Muscle of leg (tissue), 11 donors: Measurements from ENCODE around the gene DUSP9. TPM values are rescaled to one million over a fixed set of nuclear protein-coding genes. Genes with fewer than 3 reads are reported as not detected.

Experiments
- DNase-seq: peaks from one replicate; pipeline ENCODE4 v3.0.0; 2013
- H3K27ac ChIP-seq: one replicate; pipeline ENCODE4 v1.5.1; 2013; ENCODE audit warnings: mild to moderate bottlenecking, low read length, control low read depth
- H3K27me3 ChIP-seq: one replicate; pipeline ENCODE4 v1.6.1; 2013; ENCODE audit warnings: low read length; ENCODE audit not compliant: control insufficient read depth, insufficient read depth
- H3K36me3 ChIP-seq: one replicate; pipeline ENCODE4 v1.6.1; 2013; ENCODE audit warnings: low read length; ENCODE audit not compliant: control insufficient read depth, insufficient read depth
- H3K4me1 ChIP-seq: one replicate; pipeline ENCODE4 v1.6.1; 2013; ENCODE audit warnings: low read length; ENCODE audit not compliant: control insufficient read depth, insufficient read depth
- H3K4me3 ChIP-seq: one replicate; pipeline ENCODE4 v1.5.1; 2013; ENCODE audit warnings: low read length, control low read depth
- H3K9me3 ChIP-seq: replicated peaks from 2 replicates; pipeline ENCODE4 v1.6.1; 2013; ENCODE audit warnings: low read depth, low read length; ENCODE audit not compliant: control insufficient read depth
- WGBS: methylation state at CpG from one replicate; pipeline ENCODE4 v1.1.5; 2013; ENCODE audit warnings: missing lambda C conversion rate; ENCODE audit not compliant: insufficient coverage; 5-methylcytosine and 5-hydroxymethylcytosine counted together
- polyA plus RNA-seq, 8 donors: library from polyadenylated mRNA; unstranded; fragments of 120-200 nt; gene quantifications; one replicate each; pipeline versions ENCODE4 v1.2.1 to v1.2.3, GENCODE V29; 2013; ENCODE audit warnings: inconsistent platforms in 1 of 8, low replicate concordance in 1 of 8; ENCODE audit not compliant: insufficient read length in 8 of 8, insufficient read depth in 1 of 8
- total RNA-seq: library from RNA; stranded (reverse); fragments of 120-200 nt; gene quantifications from one replicate; pipeline ENCODE4 v1.2.4, GENCODE V29; 2013

DUSP9 gene
- total and polyA plus RNA-seq, 9 donors: 0.11 to 0.89 (median 0.36) TPM; not detected in 1

DNA sequence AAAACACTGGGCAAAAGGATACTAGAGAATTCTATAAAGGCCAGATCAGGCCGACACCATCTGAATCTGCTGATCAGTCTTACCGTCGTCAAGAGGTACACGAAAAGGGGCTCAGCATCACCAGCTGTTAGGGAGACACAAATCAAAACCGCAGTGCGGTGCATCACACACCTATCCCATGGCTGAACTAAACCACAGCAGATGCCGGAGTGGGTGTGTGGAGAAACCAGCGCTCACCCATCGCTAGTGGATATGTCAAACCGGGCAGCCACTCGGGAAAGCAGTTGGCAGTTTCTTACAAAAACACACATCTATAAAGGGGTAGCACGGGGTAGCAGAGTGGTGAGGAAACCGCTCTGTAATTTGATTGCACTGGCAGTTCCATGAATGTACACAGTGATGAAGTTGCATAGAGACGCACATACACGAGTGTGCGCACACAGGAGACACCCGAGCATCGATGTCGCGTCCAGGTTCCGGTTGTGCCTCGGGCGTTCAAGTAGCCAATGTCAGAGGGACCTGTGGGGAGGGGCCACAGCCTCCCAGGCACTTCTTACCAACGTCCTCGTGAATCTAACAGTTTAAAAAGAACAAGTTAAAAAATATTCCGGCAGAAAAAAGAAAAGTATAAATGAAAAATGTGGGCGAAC, 24.9 kb upstream of the DUSP9 start:
- Histone ChIP-seq H3K4me1 (no peaks in the 10 kb centered on the region), H3K27me3 (peaks cover 18% of the 10 kb centered on the region), H3K4me3 (no peak overlapping the region), H3K9me3 (no peaks in the 10 kb centered on the region), H3K27ac (no peak overlapping the region), H3K36me3 (no peaks in the 10 kb centered on the region)
- 89% methylated on average over 18 of the region's 27 CpGs for WGBS
- DNase-seq: no peak

DNA sequence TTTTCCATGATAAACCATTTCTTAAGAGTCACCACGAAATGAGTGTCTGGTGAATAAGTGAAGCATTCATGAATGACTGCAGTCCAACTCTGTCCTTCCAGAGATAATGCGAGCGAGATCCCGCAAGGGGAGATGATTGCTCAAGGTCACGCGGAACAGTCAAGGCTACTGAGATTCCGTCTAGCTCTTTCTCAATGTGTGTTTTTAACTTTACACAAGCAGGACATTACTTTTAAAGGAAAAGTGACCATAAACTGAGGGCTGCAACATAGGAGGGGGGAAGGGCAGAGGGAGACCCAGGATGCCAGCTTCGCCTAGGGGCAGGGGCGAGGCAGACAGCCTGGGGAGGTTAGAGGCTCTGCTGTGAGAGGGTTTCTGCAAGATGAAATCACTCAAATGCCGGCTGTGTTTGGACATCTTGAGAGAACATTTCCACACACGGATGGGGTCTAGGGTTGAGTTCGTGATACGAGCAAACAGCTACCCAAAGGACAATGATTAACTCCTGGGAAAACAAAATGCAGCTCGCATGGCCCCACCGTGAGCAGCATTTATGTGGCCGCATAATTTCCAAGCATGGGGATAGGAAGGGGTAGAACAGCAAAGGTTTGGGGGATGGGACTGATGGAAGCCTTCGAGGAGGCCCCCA, 24.2 kb upstream of the DUSP9 start:
- H3K27me3 ChIP-seq: peaks cover 15% of the 10 kb centered on the region
- no peaks in the 10 kb centered on the region for H3K9me3 ChIP-seq
- H3K4me3 ChIP-seq: no peak overlapping the region
- WGBS: 74% methylated on average over 13 of the region's 17 CpGs
- peaks cover 5% of the 10 kb centered on the region for H3K4me1 ChIP-seq
- DNase-seq: no peak
- H3K27ac ChIP-seq: no peak overlapping the region
- H3K36me3 ChIP-seq: no peaks in the 10 kb centered on the region

DNA sequence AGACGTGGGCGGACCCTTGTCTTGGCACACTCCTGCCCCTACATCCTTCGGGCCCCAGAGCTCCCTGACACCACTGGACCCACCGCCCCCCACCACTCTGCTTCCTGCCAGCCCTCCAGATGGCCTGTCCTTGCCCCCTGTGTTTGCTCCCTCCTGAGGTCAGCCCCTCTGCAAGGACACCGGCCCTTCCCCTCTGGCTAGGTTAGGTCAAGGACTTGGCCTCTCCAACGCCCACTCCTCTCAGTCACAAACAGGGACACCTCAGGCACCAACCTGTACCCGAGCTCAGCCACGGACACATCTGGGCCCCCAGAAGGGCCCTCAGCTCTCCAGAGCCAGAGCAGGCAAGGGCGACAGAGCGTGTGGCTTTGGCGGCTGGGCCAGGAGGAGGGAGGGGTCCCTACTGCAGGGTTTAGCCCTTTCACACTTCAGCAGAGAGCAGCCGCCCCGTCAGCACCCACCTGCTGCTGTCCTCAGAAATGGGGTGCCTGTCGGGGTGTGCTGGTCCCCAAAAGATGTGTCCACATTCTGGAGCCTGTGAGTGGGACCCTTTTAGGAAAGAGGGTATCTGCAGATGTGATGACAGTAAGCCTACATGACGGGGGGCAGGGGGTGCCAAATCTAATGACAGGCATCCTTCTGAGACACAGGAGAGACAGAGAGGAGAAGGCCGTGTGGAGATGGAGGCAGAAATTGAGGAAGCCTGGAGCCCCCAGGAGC, 23.5 kb upstream of the DUSP9 start:
- H3K36me3 ChIP-seq: no peaks in the 10 kb centered on the region
- 78% methylated on average over 14 of the region's 16 CpGs for WGBS
- DNase-seq: no peak
- peaks cover 11% of the 10 kb centered on the region for H3K27me3 ChIP-seq
- H3K4me1 ChIP-seq: peaks cover 9% of the 10 kb centered on the region
- no peaks in the 10 kb centered on the region for H3K9me3 ChIP-seq
- H3K27ac ChIP-seq: no peak overlapping the region
- no peak overlapping the region for H3K4me3 ChIP-seq

DNA sequence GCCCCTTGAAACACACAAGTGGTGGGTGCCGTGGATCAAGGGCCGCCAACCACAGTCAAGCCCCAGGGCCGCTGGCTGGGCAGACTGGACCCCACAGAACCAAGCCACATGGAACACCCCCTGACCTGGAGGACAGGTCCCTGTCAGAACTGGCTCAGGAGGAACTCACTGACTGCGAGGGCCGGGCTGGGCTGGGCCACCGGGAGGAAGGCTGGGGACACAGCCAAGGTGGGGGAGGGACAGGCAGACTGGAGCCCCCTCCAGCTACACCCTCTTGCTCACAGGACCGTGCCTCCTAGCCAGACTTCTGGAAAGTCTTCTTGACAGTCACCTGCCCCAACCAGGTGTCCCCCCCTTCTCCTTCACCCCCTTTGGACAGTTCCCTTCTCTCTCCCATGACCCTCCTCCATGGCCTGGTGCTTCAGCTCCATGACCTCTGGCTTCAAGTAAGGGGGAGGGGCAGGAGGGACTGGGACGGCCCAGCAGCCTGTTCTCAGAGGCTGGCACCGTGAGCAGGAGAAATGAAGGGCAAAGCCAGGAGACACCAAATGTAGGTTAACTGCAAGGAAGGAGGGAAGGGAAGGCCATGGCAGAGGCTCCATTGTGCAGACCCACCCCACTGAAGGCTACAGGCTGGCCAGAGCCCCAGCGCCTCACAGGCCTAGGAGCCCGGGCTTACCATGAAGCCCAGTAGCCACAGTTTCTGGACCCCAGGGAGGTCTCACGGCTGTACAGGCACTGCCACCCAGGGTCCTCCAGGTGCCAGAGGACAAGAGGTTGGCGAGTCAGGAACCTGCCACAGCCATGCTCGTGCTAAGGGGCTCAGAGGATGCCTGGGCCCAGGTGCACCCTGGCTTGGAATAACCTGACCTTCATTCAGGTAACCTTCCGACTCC, 22.6 kb upstream of the DUSP9 start:
- H3K27ac ChIP-seq: no peak overlapping the region
- H3K36me3 ChIP-seq: no peaks in the 10 kb centered on the region
- no peak overlapping the region for H3K4me3 ChIP-seq
- no peaks in the 10 kb centered on the region for H3K9me3 ChIP-seq
- peaks cover 8% of the 10 kb centered on the region for H3K27me3 ChIP-seq
- 74% methylated on average over 10 of the region's 15 CpGs for WGBS
- H3K4me1 ChIP-seq: peaks cover 9% of the 10 kb centered on the region
- DNase-seq: no peak

DNA sequence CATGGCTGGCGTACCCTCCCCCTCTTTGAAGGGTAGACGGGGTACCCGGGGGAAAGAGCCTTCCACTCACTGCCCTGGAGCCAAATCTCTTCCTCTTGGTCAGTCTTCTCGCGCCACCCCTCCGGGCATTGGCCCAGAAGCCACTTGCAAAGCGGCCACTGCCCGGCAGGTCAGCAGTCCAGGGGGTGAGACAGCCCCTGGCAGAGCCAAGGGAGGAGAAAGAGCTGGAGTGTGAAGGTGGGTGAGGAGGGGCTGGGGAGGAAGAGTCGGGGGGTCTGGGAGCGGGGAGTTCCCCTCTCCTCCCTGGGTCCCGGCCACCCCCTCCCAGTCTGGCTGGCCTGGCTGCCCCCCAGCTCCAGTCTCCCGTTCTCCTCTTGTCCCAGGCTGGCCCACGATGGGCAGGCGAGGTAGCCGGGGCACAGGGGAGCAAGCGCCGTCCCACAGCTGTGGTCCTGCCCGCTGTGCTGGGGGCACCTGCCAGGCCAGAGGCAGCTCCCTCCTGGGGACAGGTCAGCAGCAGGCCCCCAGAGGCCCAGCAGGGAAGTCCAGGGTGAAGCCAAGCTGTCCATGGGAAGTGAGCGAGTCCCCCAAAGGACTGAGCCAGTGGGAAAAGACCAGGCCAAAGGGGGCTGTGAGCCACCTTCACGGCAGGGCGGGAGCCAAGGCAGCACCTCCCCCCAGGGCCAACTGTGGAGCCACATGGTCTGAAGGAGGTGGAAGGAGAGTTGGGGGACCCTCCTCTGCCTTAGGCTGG, 21.6 kb upstream of the DUSP9 start:
- WGBS: 91% methylated on average over 15 of the region's 21 CpGs
- no peak for DNase-seq
- H3K27me3 ChIP-seq: peaks cover 6% of the 10 kb centered on the region

DNA sequence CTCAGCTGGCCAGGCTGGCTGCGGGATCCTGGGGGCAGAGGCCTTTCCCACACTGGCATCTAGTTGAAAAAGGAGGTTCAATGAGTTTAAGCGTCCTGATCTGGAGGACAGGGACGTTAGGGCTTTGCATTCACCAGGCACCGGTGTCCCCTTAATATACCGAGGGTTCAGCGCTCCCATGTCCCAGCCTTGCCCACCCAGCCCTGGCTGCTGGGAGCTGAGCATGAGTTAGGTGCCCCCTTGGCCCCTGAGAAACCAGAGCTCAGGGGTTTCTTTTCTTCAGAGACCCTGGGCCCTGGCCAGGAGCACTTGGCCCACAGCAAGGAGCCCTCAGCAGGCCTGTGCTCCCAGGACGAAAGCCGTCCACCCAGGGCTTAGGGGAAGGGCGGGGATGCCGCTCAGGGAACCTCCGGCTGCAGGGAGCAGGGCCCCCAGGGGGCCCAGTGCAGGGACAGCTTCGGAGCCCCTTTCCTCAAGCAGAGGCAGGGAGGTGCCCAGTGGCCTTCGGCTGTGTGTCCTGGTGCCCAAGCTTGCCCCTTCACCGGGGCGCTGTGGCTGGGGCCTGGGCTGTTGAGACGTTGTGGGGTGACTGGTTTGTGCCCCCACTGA, 20.9 kb upstream of the DUSP9 start:
- WGBS: 77% methylated on average over 11 of the region's 16 CpGs
- DNase-seq: no peak
- H3K4me3 ChIP-seq: no peak overlapping the region
- peaks cover 1% of the 10 kb centered on the region for H3K9me3 ChIP-seq
- H3K4me1 ChIP-seq: peaks cover 9% of the 10 kb centered on the region
- peaks cover 6% of the 10 kb centered on the region for H3K27me3 ChIP-seq
- H3K36me3 ChIP-seq: no peaks in the 10 kb centered on the region
- no peak overlapping the region for H3K27ac ChIP-seq

More for the DNA sequence above, 21.6 kb upstream of the DUSP9 start:
- H3K27ac ChIP-seq: no peak overlapping the region
- H3K36me3 ChIP-seq: no peaks in the 10 kb centered on the region
- H3K4me1 ChIP-seq: peaks cover 9% of the 10 kb centered on the region
- H3K9me3 ChIP-seq: no peaks in the 10 kb centered on the region
- no peak overlapping the region for H3K4me3 ChIP-seq

DNA sequence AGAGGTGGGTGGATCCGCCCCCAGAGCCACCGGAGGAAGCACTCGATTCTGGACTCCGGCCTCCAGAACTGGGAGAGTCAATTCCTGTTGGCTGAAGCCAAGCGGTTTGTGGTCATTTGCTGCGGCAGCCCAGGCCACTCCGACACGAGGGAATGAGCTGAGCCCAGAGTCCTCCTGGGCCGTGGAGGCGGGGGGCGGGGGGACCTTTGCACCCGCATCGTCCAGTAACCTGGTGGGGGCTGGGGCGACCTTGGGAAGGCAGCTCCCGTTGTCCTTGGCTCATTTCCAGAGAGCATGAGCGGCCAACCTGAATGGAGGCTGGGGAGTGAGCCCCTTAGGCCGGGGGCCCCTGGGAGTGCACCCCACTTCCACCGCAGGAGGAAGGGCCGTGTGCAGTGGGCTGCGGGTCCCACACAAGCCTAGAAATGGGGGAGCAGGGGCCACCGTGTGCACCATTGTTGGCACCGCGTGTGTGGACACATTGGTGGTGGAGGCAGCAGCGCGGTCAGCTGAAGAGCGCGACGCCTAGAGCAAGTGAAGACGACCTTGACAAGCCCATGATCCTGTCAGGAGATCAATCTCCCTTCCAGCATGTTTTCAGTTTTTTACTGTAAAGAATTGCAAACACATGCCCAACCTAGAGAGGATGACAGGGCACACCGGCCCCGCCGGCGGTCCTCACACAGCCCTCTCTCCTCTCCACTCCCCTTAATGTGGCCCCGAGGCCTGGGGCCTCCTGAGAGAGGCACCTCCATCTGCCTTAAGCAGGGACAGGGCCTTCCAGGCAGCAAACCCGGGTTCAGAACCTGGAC, 19.9 kb upstream of the DUSP9 start:
- H3K4me3 ChIP-seq: no peak overlapping the region
- peaks cover 4% of the 10 kb centered on the region for H3K9me3 ChIP-seq
- peaks cover 9% of the 10 kb centered on the region for H3K4me1 ChIP-seq
- no peaks in the 10 kb centered on the region for H3K36me3 ChIP-seq
- H3K27me3 ChIP-seq: peaks cover 4% of the 10 kb centered on the region
- H3K27ac ChIP-seq: no peak overlapping the region
- DNase-seq: no peak
- WGBS: 65% methylated on average over 19 of the region's 35 CpGs

DNA sequence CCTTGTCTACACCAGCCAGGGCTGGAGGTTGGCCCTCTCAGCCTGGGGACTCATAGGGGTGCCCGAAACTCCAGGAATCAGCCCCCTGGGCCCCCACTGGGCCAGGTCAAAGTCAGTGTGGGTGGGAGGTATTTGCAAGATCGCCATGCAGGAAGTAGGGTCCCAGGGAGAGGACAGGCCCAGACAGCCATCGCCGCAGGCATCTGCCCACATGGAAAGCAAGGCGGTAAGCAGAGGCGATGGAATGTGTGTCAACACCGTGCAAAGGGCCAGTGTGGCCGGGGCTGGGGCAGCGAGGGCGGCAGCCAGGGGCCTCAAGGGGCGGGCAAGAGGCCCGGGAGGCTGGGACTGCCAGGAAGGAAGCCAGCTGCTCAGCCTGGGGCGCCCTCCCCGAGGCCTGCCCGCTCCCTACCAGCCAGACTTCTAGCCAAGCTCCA, 19.3 kb upstream of the DUSP9 start:
- no peak for DNase-seq
- peaks cover 5% of the 10 kb centered on the region for H3K9me3 ChIP-seq

More for the DNA sequence above, 19.3 kb upstream of the DUSP9 start:
- Histone ChIP-seq H3K27me3 (peaks cover 5% of the 10 kb centered on the region), H3K27ac (no peak overlapping the region), H3K4me1 (peaks cover 9% of the 10 kb centered on the region), H3K4me3 (no peak overlapping the region), H3K36me3 (no peaks in the 10 kb centered on the region)
- WGBS: 60% methylated on average over 10 of the region's 15 CpGs
